OCI-LY1 (cell line): ENCODE measurements around the gene ZFYVE28.

Experiments
- CTCF ChIP-seq: fragments of 200-600 bp; sonication (generic), shearing (Covaris generic); IDR thresholded peaks from 2 replicates; pipeline ENCODE4 v1.5.1; 2017; ENCODE audit warnings: mild to moderate bottlenecking, antibody characterized with exemption, low read length, moderate library complexity, mixed read lengths
- EZH2 ChIP-seq: fragments of 200-600 bp; sonication (generic), shearing (Covaris generic); IDR thresholded peaks from 2 replicates; pipeline ENCODE4 v1.8.0; 2017; ENCODE audit warnings: borderline replicate concordance, mixed run types, mild to moderate bottlenecking, antibody characterized with exemption, low read length, moderate library complexity, mixed read lengths

GRCh38 chr4:2267320-2267811, 151.1 kb downstream of the ZFYVE28 start:
- TF ChIP-seq CTCF, result no peak
- no peak for TF ChIP-seq EZH2
